GM18505 (cell line): ENCODE results near the gene PHACTR3.

Experiments
- ATAC-seq: cut with Tn5 transposase; IDR thresholded peaks from one replicate; pipeline ENCODE4 v1.9.1; 2021; ENCODE audit not compliant: unreplicated experiment
- POLR2A ChIP-seq: IDR thresholded peaks from 4 replicates; pipeline ENCODE4 v1.6.1; 2011; ENCODE audit warnings: borderline replicate concordance; ENCODE audit not compliant: insufficient read depth, insufficient read length; ENCODE audit errors: extremely low read depth

PHACTR3 gene

GRCh38 chr20:59587570-59587969, 16.8 kb upstream of the PHACTR3 start:
- no peak for ATAC-seq
- TF ChIP-seq POLR2A = no peak

GRCh38 chr20:59588236-59588855, 16.0 kb upstream of the PHACTR3 start:
- no peak for ATAC-seq
- TF ChIP-seq POLR2A = no peak

GRCh38 chr20:59589086-59589684, 15.2 kb upstream of the PHACTR3 start:
- no peak for TF ChIP-seq POLR2A
- no peak for ATAC-seq

- TF ChIP-seq POLR2A = no peak
- ATAC-seq = no peak
Observed at GRCh38 chr20:59591061-59591460, 13.3 kb upstream of the PHACTR3 start.

- TF ChIP-seq POLR2A = no peak
- ATAC-seq = no peak
Observed at GRCh38 chr20:59596690-59597089, 7.7 kb upstream of the PHACTR3 start.

- TF ChIP-seq POLR2A = no peak
- no peak for ATAC-seq
Observed at GRCh38 chr20:59597240-59597639, 7.1 kb upstream of the PHACTR3 start.

GRCh38 chr20:59598625-59599310, 5.6 kb upstream of the PHACTR3 start:
- ATAC-seq = peak; percentile 59
- TF ChIP-seq POLR2A = no peak

GRCh38 chr20:59599941-59600340, 4.4 kb upstream of the PHACTR3 start:
- ATAC-seq = no peak
- no peak for TF ChIP-seq POLR2A

- TF ChIP-seq POLR2A = no peak
- no peak for ATAC-seq
Observed at GRCh38 chr20:59600472-59600871, 3.9 kb upstream of the PHACTR3 start.

GRCh38 chr20:59602546-59603080, 1.7 kb upstream of the PHACTR3 start:
- ATAC-seq = no peak
- no peak for TF ChIP-seq POLR2A

GRCh38 chr20:59603176-59603575, 1.2 kb upstream of the PHACTR3 start:
- no peak for TF ChIP-seq POLR2A
- ATAC-seq = no peak

GRCh38 chr20:59604741-59605600, 631 bp downstream of the PHACTR3 start:
- no peak for ATAC-seq
- TF ChIP-seq POLR2A = no peak
